MCF 10A (cell line): ENCODE measurements around the gene PRG2. TPM values are rescaled to one million over a fixed set of nuclear protein-coding genes. Genes with fewer than 3 reads are reported as not detected.

Experiments
- BruUV-seq: library from RNA; stranded (reverse); fragments of 400-500 nt; replicated peaks from 2 replicates; lab custom pipeline; 2021; lab: Mats Ljungman, UMichigan
- CTCF ChIA-PET: fragments of 300-600 bp; sonication (Branson Sonifier 250); formaldehyde crosslinking; extraction: SDS; loops from one replicate; lab custom pipeline; 2021; ENCODE audit warnings: antibody characterized with exemption, inconsistent platforms; lab: Yijun Ruan, JAX
- POLR2A ChIA-PET: fragments of 300-600, 350-650 bp; sonication (Branson Sonifier 250); formaldehyde crosslinking; extraction: SDS; loops from one replicate; lab custom pipeline; 2020; ENCODE audit warnings: antibody characterized with exemption, inconsistent platforms; lab: Yijun Ruan, JAX
- DNase-seq: peaks from one replicate; pipeline ENCODE4 v3.0.0-alpha.2; 2018; ENCODE audit not compliant: unreplicated experiment
- H3K27ac Mint-ChIP-seq: one replicate; pipeline ENCODE4 v1.8.0; 2022; ENCODE audit warnings: mild to moderate bottlenecking, low read depth, mixed read lengths; ENCODE audit not compliant: unreplicated experiment
- H3K27me3 Mint-ChIP-seq: one replicate; pipeline ENCODE4 v1.8.0; 2022; ENCODE audit warnings: mixed read lengths; ENCODE audit not compliant: insufficient read depth, unreplicated experiment
- H3K36me3 Mint-ChIP-seq: one replicate; pipeline ENCODE4 v1.8.0; 2022; ENCODE audit warnings: mild to moderate bottlenecking, moderate library complexity, mixed read lengths; ENCODE audit not compliant: insufficient read depth, unreplicated experiment
- H3K4me1 Mint-ChIP-seq: one replicate; pipeline ENCODE4 v1.8.0; 2022; ENCODE audit warnings: mixed read lengths; ENCODE audit not compliant: insufficient read depth, unreplicated experiment
- H3K4me3 Mint-ChIP-seq: one replicate; pipeline ENCODE4 v1.8.0; 2022; ENCODE audit warnings: mild to moderate bottlenecking, moderate library complexity, mixed read lengths; ENCODE audit not compliant: unreplicated experiment
- H3K9me3 Mint-ChIP-seq: one replicate; pipeline ENCODE4 v1.8.0; 2022; ENCODE audit warnings: mixed read lengths; ENCODE audit not compliant: unreplicated experiment
- intact Hi-C: fragments of 100-400 bp; cut with micrococcal nuclease; formaldehyde crosslinking; loops from 2 replicates; pipeline ENCODE4 v1.14.1; 2022
- total RNA-seq: library from RNA; stranded (reverse); gene quantifications from 2 replicates; pipeline ENCODE4 v1.2.3, GENCODE V29; 2022
- TF ChIP-seq, protein P1 (sequence below): fragments of 200-600 bp; IDR thresholded peaks from one replicate; pipeline ENCODE4 v1.8.0; 2022; ENCODE audit warnings: antibody characterized with exemption, mild to moderate bottlenecking; ENCODE audit not compliant: unreplicated experiment

Gene PRG2
- total RNA-seq, 1 experiment from 2014 or later, result not detected

DNA sequence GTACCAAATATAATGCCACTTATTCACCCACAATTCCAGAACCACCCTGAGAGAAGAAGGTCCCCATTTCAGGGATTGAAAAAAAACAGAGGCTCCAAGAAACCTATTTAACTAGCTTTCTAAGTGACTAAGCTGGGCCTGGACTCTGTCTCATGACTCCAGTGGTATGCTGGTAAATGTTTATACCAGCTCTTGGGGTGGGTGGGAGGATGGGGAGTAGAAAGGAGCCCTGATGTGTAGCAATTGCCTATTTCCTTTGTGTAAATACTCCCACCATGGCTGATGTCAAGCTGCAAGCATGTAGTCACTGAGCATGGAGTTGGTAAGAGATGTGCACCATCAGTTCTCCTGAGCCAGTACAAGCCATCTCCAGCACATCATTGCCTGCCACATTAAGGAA is 12.3 kb downstream of the PRG2 start:
- H3K9me3 Mint-ChIP-seq, result no peaks in the 10 kb centered on the region
- ChIA-PET CTCF (interaction anchor here (0.8 to 1.2 kb wide), 3 partner anchors 59 to 258 kb away, joined by 3 to 4 read pairs (median 3); no protein-coding TSS in a partner anchor), POLR2A (no interaction called here)
- peaks cover 6% of the 10 kb centered on the region for H3K36me3 Mint-ChIP-seq
- H3K27ac Mint-ChIP-seq, result no peak overlapping the region
- peaks cover 41% of the 10 kb centered on the region for H3K27me3 Mint-ChIP-seq
- BruUV-seq, result no TSS peak
- intact Hi-C loops, result no loop called here
- no peak overlapping the region for H3K4me3 Mint-ChIP-seq
- no peaks in the 10 kb centered on the region for H3K4me1 Mint-ChIP-seq
- no peak for DNase-seq
- TF ChIP-seq, protein P1, sequence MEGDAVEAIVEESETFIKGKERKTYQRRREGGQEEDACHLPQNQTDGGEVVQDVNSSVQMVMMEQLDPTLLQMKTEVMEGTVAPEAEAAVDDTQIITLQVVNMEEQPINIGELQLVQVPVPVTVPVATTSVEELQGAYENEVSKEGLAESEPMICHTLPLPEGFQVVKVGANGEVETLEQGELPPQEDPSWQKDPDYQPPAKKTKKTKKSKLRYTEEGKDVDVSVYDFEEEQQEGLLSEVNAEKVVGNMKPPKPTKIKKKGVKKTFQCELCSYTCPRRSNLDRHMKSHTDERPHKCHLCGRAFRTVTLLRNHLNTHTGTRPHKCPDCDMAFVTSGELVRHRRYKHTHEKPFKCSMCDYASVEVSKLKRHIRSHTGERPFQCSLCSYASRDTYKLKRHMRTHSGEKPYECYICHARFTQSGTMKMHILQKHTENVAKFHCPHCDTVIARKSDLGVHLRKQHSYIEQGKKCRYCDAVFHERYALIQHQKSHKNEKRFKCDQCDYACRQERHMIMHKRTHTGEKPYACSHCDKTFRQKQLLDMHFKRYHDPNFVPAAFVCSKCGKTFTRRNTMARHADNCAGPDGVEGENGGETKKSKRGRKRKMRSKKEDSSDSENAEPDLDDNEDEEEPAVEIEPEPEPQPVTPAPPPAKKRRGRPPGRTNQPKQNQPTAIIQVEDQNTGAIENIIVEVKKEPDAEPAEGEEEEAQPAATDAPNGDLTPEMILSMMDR, result no peak

DNA sequence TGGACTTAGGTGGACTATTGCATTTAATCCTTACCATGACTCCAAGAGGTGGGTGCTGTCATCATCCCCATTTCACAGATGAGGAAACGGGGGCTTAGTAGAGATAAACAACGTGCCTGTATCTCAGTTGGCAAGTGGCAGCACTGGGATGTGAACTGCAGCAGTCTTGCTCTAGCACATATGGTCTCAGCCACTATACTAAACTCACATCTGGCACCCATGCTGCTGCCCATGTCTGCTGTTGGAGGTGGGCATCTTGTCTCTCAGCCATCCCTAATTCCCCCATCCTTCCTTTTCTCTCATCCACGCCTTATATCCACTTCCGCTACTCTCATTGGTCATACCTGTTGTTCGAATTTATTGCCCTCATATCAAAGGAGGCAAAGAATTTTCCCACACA is 13.3 kb downstream of the PRG2 start:
- Mint-ChIP-seq H3K9me3 (no peaks in the 10 kb centered on the region), H3K4me3 (no peak overlapping the region), H3K4me1 (no peaks in the 10 kb centered on the region), H3K27ac (no peak overlapping the region), H3K36me3 (peaks cover 6% of the 10 kb centered on the region), H3K27me3 (peaks cover 32% of the 10 kb centered on the region)
- DNase-seq, result no peak
- intact Hi-C loops, result no loop called here
- ChIA-PET POLR2A (no interaction called here), CTCF (interaction anchor here (0.6 kb wide), 1 partner anchor 24 kb away, joined by 4 read pairs; no protein-coding TSS in a partner anchor)
- TF ChIP-seq, protein P1, result no peak
- no TSS peak for BruUV-seq

DNA sequence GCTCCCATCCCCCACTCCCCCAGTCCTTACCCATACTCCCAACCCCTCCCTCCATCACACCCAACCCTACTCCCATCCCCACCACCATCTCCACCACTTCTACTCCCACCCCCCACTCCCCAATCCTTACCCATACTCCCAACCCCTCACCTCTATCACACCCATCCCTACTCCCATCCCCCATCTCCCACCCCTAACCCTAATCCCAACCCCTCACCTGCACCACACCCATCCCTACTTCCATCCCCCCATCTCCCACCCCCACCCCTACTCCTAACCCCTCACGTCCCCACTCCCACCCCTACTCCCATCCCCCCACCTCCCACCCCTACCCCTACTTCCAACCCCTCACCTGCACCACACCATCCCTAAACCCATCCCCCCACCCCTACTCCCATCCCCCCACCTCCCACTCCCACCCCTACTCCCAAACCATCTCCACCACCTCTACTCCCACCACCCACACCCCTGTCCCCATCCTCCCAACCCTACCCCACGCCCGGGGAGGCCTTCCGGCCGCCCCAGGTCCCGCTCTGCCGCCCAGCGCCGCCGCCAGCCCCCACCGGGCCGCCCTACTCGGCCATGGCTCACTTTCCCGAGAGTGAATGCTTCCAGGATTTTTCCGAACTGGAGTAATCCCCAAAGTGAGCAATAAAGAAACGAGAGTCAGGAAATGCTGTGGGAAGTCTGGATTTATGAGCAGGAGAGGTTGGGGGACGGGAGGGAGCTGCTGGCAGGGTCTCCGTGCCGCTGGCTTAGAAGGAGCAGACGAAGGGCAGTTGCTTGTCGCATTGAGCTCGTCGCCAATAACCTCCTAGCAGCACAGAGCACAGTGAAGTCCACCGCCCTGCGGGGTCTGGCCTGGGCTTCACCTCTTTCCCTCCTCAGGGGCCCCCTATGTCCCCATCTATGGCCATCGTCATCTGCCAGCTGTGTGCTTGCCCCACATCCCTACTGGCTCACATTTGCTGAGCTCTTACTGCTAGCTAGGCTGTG is 14.1 kb downstream of the PRG2 start:
- no peaks in the 10 kb centered on the region for H3K4me1 Mint-ChIP-seq
- no peak overlapping the region for H3K4me3 Mint-ChIP-seq
- ChIA-PET CTCF (interaction anchor here (0.6 kb wide), 1 partner anchor 23 kb away, joined by 4 read pairs; no protein-coding TSS in a partner anchor), POLR2A (interaction anchor here (0.6 kb wide), 1 partner anchor 24 kb away, joined by 3 read pairs; no protein-coding TSS in a partner anchor)
- H3K27me3 Mint-ChIP-seq, result peaks cover 25% of the 10 kb centered on the region
- peaks cover 6% of the 10 kb centered on the region for H3K36me3 Mint-ChIP-seq
- intact Hi-C loops, result no loop called here
- DNase-seq, result no peak
- TF ChIP-seq, protein P1, result no peak
- no peaks in the 10 kb centered on the region for H3K9me3 Mint-ChIP-seq
- BruUV-seq, result no TSS peak
- no peak overlapping the region for H3K27ac Mint-ChIP-seq

DNA sequence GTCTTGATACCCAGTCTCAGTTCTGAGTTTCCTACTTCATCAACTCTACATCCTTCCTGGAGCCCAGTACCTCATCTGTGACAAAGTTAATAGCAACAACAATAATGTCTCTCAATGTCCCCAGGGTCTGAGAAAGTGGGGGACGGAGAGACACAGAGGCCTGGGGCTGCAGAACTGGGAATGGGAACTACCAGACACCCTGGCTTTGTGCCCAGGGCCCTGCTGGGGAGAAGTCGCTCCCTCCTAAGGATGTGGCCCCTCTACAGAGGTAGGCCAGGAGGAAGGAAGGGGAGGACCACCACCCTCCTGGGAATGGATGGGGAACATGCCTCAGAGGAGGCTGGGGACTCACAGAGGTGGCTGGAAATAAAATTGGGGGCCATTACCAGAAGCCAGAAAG is 15.0 kb downstream of the PRG2 start:
- Mint-ChIP-seq H3K9me3 (no peaks in the 10 kb centered on the region), H3K4me1 (no peaks in the 10 kb centered on the region), H3K27ac (no peak overlapping the region), H3K4me3 (no peak overlapping the region), H3K36me3 (peaks cover 6% of the 10 kb centered on the region), H3K27me3 (peaks cover 16% of the 10 kb centered on the region)
- TF ChIP-seq, protein P1, result no peak
- POLR2A ChIA-PET, result no interaction called here
- CTCF ChIA-PET, result interaction anchor here (0.6 kb wide), 1 partner anchor 260 kb away, joined by 5 read pairs; no protein-coding TSS in a partner anchor
- intact Hi-C loops, result no loop called here
- BruUV-seq, result no TSS peak
- no peak for DNase-seq
